Muscle layer of duodenum (tissue), 2 donors: Measurements from ENCODE around the gene IL4R.
A peak's percentile ranks its signal among the peaks of the same experiment; 100 is the strongest.

Source experiments
- H3K27ac ChIP-seq: one replicate; pipeline ENCODE4 v1.7.0; 2013; ENCODE audit warnings: mild to moderate bottlenecking, low read length
- H3K27me3 ChIP-seq: one replicate; pipeline ENCODE4 v1.7.0; 2013; ENCODE audit warnings: low read depth, mild to moderate bottlenecking, control low read depth, low read length
- H3K36me3 ChIP-seq, 2 donors: one replicate each; pipeline ENCODE4 v1.7.0; 2013; ENCODE audit warnings: low read length in 2 of 2, control low read depth in 1 of 2, mild to moderate bottlenecking in 1 of 2; ENCODE audit not compliant: insufficient read depth in 2 of 2, control insufficient read depth in 1 of 2
- H3K4me1 ChIP-seq, 2 donors: one replicate each; pipeline ENCODE4 v1.7.0; 2013; ENCODE audit warnings: low read length in 2 of 2, mild to moderate bottlenecking in 2 of 2, control low read depth in 1 of 2, moderate library complexity in 1 of 2; ENCODE audit not compliant: insufficient read depth in 2 of 2, control insufficient read depth in 1 of 2
- H3K4me3 ChIP-seq, 2 donors: one replicate each; pipeline ENCODE4 v1.7.0; 2013; ENCODE audit warnings: low read length in 2 of 2, low read depth in 1 of 2, mild to moderate bottlenecking in 1 of 2
- H3K9me3 ChIP-seq, 2 donors: one replicate each; pipeline ENCODE4 v1.7.0; 2013; ENCODE audit warnings: low read length in 2 of 2, control low read depth in 1 of 2, mild to moderate bottlenecking in 1 of 2; ENCODE audit not compliant: control insufficient read depth in 1 of 2
- donor health status: healthy.

Gene IL4R

DNA sequence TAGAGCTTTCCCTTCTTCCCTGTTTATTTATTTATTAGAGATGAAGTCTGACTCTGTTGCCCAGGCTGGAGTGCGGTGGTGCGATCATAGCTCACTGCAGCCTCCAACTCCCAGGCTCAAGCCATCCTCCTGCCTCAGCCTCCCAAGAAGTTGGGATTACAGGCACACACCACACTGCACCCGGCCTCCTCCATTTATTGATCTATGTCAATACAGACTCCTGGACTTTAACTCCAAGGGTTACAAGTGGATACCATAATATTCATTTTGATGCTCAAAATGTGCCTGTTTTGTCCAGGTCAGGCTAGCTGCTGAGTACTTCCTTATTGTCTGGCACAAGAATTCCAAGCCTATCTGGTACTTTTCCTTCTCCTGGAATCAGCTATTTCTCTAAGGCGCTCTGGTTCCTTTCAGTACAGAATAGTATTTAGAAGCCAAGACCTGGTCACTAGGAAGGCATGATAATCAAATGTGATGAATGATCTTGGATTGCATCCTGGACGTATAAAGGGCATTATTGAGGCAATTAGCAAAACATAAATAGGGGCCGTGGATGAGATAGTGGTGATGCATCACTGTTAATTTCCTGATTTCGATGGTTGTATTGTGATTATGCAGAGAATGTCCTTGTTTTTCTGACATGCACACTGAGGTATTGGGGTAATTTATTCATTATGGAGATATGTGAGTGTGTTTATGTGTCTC, 21.7 kb downstream of the IL4R start:
- Histone ChIP-seq H3K4me1 (peaks cover 6 to 11% of the 10 kb centered on the region in 2 donors), H3K4me3 (peak overlapping the region; percentile 12 to 32), H3K36me3 (peaks cover 5 to 31% of the 10 kb centered on the region in 2 donors), H3K27me3 (no peaks in the 10 kb centered on the region), H3K27ac (peak overlapping the region; percentile 73), H3K9me3 (no peaks in the 10 kb centered on the region)

DNA sequence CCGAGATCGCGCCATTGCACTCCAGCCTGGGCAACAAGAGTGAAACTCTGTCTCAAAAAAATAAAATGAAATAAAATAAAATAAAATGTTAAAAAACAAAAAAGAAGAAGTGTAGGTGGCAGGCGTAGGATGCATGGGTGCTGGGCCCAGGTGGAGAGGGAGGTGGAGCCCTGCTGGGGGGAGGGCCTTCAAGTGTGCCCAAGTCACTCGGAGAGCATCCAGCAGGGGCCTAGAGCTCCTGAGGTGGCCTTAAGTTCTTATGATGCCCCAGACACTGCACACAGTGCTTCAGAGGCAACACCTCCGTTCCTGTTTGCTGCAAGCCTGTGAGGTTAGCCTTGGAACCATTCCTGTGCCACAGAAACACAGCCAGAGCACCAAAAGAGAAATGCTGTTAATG, 23.2 kb downstream of the IL4R start:
- Histone ChIP-seq H3K27ac (no peak overlapping the region), H3K4me1 (peaks cover 0 to 7% of the 10 kb centered on the region in 2 donors), H3K36me3 (peaks cover 20 to 46% of the 10 kb centered on the region in 2 donors), H3K4me3 (no peak overlapping the region), H3K9me3 (no peaks in the 10 kb centered on the region), H3K27me3 (no peaks in the 10 kb centered on the region)

DNA sequence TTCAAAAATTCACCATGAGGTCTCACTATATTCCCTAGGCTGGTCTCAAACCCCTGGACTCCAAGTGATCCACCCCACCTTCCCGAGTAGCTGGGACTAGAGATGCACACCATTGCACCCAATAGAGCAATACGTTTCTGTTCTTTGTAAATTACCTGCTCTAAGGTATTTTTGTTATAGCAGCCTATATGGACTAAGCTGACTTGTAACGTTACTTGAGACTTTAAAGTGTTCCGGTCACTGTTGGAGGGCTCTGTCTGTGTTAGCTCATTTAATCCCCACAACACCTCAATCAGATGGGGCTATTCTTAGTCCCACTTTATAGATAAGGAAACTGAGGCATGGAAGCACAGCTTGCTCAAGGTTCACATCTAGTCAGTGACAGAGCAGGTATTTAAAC, 25.4 kb downstream of the IL4R start:
- Histone ChIP-seq H3K27me3 (no peaks in the 10 kb centered on the region), H3K4me3 (no peak overlapping the region), H3K9me3 (no peaks in the 10 kb centered on the region), H3K27ac (no peak overlapping the region), H3K36me3 (peaks cover 38 to 55% of the 10 kb centered on the region in 2 donors), H3K4me1 (peaks cover 0 to 7% of the 10 kb centered on the region in 2 donors)

DNA sequence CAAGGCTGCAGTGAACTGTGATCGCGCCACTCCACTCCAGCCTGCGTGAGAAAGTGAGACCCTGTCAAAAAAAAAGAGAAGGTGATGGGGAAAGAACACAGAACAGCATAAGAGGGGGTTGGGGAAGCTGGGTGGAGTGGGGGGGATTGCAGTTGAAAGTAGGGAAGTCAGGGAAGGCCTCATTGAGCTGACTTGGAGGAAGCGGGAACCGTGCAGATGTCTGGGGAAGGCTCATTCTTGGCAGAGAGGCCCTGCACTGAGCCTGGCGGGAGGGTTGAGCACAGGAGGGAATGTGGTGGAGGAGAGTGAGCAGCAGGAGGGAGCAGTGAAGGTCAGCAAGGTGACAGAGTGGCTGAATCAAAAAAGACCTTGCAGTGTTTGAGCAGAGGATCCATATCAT, 26.9 kb downstream of the IL4R start:
- Histone ChIP-seq H3K27me3 (no peaks in the 10 kb centered on the region), H3K36me3 (peaks cover 47 to 50% of the 10 kb centered on the region in 2 donors), H3K27ac (no peak overlapping the region), H3K9me3 (no peaks in the 10 kb centered on the region), H3K4me1 (peaks cover 0 to 7% of the 10 kb centered on the region in 2 donors), H3K4me3 (no peak overlapping the region)

DNA sequence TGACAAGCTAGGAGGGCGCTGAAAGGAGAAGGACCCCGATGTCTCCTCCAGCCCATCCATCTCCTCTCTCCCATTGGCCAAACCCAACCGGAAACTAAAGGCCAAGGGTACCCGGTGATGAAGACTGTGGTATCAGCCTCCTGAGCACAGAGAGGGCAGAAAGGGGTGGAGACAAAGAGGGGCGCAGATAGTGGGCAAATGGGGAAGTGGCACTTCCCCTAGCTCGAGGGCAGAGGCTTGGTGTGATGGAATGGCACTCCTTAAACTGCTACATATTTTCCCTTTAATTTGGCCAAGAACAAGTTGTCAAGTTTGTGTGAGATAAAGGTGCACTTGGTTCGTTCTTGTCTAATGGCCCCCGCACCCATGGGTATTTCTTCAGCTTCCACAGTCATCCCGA, 27.8 kb downstream of the IL4R start:
- Histone ChIP-seq H3K4me3 (no peak overlapping the region), H3K4me1 (peaks cover 0 to 7% of the 10 kb centered on the region in 2 donors), H3K27ac (no peak overlapping the region), H3K36me3 (peaks cover 47 to 56% of the 10 kb centered on the region in 2 donors), H3K9me3 (no peaks in the 10 kb centered on the region), H3K27me3 (no peaks in the 10 kb centered on the region)

DNA sequence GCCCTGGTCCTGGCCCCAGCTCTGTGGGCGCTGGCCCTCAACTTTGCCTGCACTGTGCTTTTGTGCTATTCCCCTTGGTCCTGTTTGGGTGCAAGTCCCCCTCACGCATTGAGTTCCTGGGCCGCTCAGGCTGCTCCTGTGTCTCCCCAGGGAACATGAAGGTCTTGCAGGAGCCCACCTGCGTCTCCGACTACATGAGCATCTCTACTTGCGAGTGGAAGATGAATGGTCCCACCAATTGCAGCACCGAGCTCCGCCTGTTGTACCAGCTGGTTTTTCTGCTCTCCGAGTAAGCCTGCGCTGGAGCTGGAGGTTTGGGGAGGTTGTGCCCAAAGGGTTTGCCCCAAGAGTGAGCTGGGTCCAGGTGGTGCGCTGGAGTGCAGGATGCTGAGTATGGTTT, 28.2 kb downstream of the IL4R start:
- no peak overlapping the region for H3K27ac ChIP-seq
- no peak overlapping the region for H3K4me3 ChIP-seq
- no peaks in the 10 kb centered on the region for H3K27me3 ChIP-seq
- peaks cover 51 to 60% of the 10 kb centered on the region in 2 donors for H3K36me3 ChIP-seq
- H3K9me3 ChIP-seq = no peaks in the 10 kb centered on the region
- peaks cover 0 to 7% of the 10 kb centered on the region in 2 donors for H3K4me1 ChIP-seq

DNA sequence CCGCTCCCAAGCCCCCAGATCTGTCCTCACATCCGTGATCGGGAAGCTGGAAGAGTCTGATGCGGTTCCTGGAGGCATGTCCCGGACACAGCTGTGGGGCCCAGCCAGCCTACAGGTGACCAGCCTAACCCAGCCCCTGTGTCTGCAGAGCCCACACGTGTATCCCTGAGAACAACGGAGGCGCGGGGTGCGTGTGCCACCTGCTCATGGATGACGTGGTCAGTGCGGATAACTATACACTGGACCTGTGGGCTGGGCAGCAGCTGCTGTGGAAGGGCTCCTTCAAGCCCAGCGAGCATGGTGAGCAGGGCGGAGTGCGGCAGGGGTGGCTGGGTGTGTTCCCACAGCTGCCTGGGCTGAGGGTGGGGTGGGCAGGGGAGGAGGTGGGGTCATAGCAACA, 30.9 kb downstream of the IL4R start:
- no peak overlapping the region for H3K4me3 ChIP-seq
- no peaks in the 10 kb centered on the region for H3K4me1 ChIP-seq
- peaks cover 68 to 86% of the 10 kb centered on the region in 2 donors for H3K36me3 ChIP-seq

DNA sequence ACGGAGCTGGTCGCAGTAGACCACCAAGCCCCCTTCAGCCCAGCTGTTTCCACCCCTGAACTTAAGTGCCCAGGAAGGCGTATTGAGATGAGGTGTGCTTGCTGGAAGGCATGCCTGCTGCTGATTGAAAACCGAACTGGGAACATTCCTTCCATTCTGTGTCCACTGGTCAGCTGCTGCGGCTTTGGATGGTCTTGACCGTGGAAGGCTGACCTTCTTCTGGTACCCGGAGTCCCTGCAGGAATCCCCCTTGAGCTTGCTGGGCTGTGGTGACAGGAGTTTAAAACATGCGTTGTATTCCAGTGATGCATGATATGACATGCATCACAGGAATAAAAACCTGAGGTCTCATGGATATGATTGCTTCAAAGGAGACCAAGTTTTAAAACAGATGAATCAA, 31.4 kb downstream of the IL4R start:
- H3K4me3 ChIP-seq = no peak overlapping the region
- no peaks in the 10 kb centered on the region for H3K4me1 ChIP-seq
- no peaks in the 10 kb centered on the region for H3K9me3 ChIP-seq
- H3K27ac ChIP-seq = no peak overlapping the region
- H3K27me3 ChIP-seq = no peaks in the 10 kb centered on the region
- peaks cover 68 to 90% of the 10 kb centered on the region in 2 donors for H3K36me3 ChIP-seq

More for the DNA sequence above, 30.9 kb downstream of the IL4R start:
- no peaks in the 10 kb centered on the region for H3K27me3 ChIP-seq
- no peaks in the 10 kb centered on the region for H3K9me3 ChIP-seq
- no peak overlapping the region for H3K27ac ChIP-seq

DNA sequence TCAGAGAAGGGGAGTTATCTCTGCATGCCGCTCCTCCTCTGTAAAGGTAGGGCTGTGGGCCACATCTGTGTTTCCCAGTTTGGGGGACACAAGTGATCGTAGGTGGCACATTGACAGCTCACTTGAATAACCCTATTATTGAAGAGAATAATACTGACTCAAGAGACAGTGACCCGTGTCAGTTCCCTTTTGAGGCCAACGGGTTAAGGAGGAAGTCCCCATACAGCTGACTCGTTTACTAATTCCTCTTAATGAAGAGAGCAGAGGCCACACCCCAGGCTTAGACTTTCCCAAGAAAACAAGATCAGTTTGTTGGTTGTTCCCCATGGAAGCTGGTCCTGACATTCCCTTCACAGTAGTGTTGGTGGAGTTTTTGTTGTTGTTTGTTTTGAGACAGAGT, 33.0 kb downstream of the IL4R start:
- Histone ChIP-seq H3K36me3 (peaks cover 69 to 89% of the 10 kb centered on the region in 2 donors), H3K9me3 (no peaks in the 10 kb centered on the region), H3K27me3 (no peaks in the 10 kb centered on the region), H3K27ac (no peak overlapping the region), H3K4me1 (no peaks in the 10 kb centered on the region), H3K4me3 (no peak overlapping the region)

DNA sequence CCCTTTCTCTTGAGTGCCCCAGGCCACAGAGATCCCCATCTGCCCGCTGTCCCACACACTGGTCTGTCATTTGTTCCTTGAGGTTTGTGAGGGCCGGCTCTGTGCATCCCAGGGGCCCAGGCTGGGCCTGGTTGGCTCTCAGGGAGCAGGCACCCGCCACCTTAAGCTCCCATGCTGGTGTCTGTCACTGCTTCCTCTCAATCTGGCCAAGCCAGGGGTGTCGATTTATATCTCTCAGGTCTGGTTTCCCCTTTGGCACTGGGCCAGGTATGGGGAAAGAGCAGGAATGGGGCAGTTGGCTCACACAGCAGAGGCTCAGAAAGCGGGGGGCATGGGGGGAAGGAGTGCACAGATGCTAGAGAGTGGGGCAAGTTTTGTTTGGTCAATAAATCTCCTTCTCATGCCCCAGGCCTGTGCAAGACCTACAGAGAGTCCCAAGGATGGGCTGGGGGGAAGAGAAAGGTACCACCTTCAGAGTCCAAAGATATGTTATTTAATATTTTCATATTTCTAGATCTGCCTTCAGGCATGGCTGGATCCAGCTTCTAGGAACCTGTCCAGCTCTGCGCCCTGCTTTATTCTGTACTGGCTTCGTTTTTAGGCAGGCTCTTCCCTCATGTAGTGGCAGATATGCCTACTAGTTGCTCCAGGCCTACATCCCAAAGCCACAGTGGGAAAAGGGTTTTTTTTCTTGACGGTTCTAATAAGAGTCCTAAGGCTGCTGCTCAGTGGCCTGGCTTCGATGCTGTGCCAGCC, 34.3 kb downstream of the IL4R start:
- Histone ChIP-seq H3K9me3 (no peaks in the 10 kb centered on the region), H3K4me3 (no peak overlapping the region), H3K36me3 (peaks cover 70 to 89% of the 10 kb centered on the region in 2 donors), H3K27ac (no peak overlapping the region), H3K27me3 (no peaks in the 10 kb centered on the region), H3K4me1 (no peaks in the 10 kb centered on the region)

DNA sequence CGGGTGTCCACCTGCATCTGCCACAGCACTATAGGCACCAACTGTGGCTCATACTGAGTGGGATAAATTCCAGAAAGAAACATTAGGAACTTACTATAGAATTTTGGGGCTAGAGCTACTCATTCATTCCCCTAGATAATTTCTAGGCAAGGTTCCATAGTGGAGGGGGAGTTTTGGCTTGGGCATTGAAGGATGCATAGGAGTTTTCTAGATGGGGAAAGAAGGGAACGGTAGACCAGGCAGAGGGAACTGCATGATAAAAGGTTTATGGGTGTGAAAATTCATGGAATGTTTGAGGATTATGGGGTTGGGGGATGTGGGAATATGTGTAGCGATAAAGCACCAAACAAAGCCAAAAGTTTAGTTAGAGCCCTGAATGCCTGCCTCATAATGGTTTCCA, 35.5 kb downstream of the IL4R start:
- H3K27me3 ChIP-seq = no peaks in the 10 kb centered on the region
- peaks cover 72 to 89% of the 10 kb centered on the region in 2 donors for H3K36me3 ChIP-seq
- H3K4me3 ChIP-seq = no peak overlapping the region
- H3K27ac ChIP-seq = no peak overlapping the region
- no peaks in the 10 kb centered on the region for H3K4me1 ChIP-seq
- no peaks in the 10 kb centered on the region for H3K9me3 ChIP-seq
